ENCODE data around the gene SBNO1.
"Not testable (repeated sequence)": the region's sequence is repeated elsewhere in the genome, so short reads cannot be mapped to it uniquely, and the experiment has no call there.

Gene SBNO1

GRCh38 chr12:123270214-123271000, 94.2 kb downstream of the SBNO1 start:
- DNase-seq (ENCODE audit: low spot score): peak; percentile 15

DNA sequence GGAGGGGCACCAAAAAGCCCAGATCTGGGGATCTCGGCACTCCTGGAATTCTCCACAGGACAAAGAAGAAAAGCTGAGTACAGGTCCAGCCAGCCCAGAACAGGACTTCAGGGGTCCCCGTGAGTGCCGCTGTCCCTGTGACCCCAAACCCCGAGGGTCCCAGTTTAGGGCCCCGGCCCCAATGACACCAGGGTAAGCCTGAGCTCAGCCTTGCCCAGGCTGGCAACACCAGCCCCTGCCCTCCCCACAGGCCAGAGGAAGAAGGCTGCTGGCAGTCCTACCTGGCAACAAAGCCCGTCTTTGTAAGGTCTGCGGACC, 94.8 kb downstream of the SBNO1 start:
- no peak for DNase-seq (ENCODE audit: low spot score)

- DNase-seq (ENCODE audit: low spot score): peak; percentile 25
These were observed 95.2 kb downstream of the SBNO1 start for GRCh38 chr12:123269395-123269892.

DNA sequence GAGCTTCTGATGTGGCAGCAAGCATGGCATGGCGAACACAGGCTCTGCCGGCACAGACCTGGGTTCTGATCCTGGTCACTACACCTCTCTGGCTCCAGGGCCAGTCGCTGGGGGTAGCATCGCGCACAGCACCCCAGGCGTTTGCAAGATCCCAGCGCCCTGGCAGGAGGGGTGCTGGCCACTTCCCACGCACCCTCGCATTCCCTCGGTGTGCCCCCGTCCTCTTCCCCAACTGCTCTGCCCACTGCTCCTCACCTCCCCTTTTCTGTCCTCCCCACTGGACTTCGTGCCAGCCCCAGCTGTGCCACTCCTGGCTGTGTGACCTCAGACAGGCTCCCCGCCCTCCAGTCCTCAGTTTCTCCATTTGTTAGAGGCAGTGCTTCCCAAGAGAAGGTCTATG, 95.8 kb downstream of the SBNO1 start:
- DNase-seq (ENCODE audit: low spot score): no peak

GRCh38 chr12:123267991-123268843, 96.4 kb downstream of the SBNO1 start:
- no peak for DNase-seq (ENCODE audit: low spot score)

GRCh38 chr12:123267335-123267920, 97.2 kb downstream of the SBNO1 start:
- DNase-seq (ENCODE audit: low spot score): no peak

GRCh38 chr12:123266679-123267277, 97.9 kb downstream of the SBNO1 start:
- no peak for DNase-seq (ENCODE audit: low spot score)

GRCh38 chr12:123265851-123266678, 98.6 kb downstream of the SBNO1 start:
- DNase-seq (ENCODE audit: low spot score): no peak

- no peak for DNase-seq (ENCODE audit: low spot score)
These were observed 100.0 kb downstream of the SBNO1 start for GRCh38 chr12:123264642-123265041.

DNA sequence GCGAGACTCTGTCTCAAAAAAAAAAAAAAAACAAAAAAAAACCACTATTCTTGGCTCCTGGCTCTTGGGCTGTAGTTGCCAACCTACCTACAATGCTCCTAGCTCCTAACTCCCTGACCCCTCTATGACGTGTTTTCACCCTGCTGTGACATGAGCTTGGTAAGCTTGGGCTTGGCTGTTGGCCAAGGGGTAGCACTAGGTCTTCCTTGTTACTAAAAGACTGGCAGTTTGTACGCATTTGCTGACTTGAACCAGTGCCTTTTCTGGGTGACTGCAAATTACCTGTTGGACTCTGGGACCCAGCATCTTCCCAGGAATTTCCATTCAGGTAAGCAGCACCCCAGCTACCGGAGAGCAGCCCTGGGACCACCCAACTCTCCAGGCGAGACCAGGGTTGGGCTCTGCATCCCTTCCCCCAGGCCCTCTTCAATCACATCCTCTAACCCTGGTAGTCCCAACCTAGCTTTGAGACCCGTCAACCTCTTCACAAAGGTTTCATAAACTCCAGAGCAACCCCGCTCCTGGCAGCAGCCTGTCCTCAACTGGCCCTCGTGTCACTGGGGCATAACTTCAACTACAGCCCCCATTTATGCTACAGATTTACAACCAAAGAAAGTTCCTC, 101.3 kb downstream of the SBNO1 start:
- DNase-seq (ENCODE audit: low spot score): no peak

GRCh38 chr12:123261196-123261595, 103.5 kb downstream of the SBNO1 start:
- no peak for DNase-seq (ENCODE audit: low spot score)

- DNase-seq (ENCODE audit: low spot score): no peak
These were observed 104.6 kb downstream of the SBNO1 start for GRCh38 chr12:123260081-123260480.

- DNase-seq (ENCODE audit: low spot score): no peak
These were observed 106.1 kb downstream of the SBNO1 start for GRCh38 chr12:123258593-123258992.

DNA sequence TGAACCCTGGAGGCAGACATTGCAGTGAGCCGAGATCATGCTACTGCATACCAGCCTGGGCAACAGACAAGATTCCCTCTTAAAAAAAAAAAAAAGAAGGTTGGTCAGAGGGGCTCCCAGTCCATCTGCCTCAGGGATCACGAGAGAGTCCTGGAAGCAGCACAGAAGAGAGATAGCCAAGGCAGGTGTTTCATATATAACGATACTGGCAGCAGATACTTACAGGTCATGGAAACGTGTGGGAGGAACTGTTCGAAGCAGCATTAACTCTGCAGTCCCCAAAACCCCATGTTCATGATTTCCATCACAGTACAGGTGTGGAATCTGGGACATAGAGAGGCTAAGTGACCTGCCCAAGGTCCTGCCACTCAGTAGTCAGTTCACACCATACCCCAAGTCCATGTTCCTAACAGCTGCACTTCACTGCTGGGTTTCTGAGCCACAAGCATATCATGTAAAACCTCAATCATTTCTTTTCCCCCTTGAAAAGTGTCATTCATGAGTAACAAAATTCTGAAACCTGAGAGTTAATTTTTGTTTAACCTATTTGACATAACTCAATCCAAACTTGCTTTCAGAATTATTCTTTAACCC, 109.7 kb downstream of the SBNO1 start:
- DNase-seq (ENCODE audit: low spot score): no peak

- no peak for DNase-seq (ENCODE audit: low spot score)
These were observed 110.8 kb downstream of the SBNO1 start for GRCh38 chr12:123253641-123254459.

GRCh38 chr12:123252365-123252764, 112.3 kb downstream of the SBNO1 start:
- not testable (repeated sequence) for DNase-seq (ENCODE audit: low spot score)

GRCh38 chr12:123251403-123252076, 113.1 kb downstream of the SBNO1 start:
- no peak for DNase-seq (ENCODE audit: low spot score)

GRCh38 chr12:123250471-123251383, 113.9 kb downstream of the SBNO1 start:
- peak; percentile 98 for DNase-seq (ENCODE audit: low spot score)
